Colonic mucosa (tissue), 4 donors: ENCODE data around the gene NUP214. TPM values are rescaled to one million over a fixed set of nuclear protein-coding genes. Genes with fewer than 3 reads are reported as not detected.

Experiments
- DNase-seq: peaks from one replicate; pipeline ENCODE4 v3.0.0-alpha.2; 2020
- H3K27ac ChIP-seq: fragments of 200-600 bp; one replicate; pipeline ENCODE4 v1.8.0; 2021
- H3K27me3 ChIP-seq: fragments of 200-600 bp; one replicate; pipeline ENCODE4 v1.8.0; 2021
- H3K36me3 ChIP-seq: fragments of 200-600 bp; one replicate; pipeline ENCODE4 v1.8.0; 2021
- H3K4me1 ChIP-seq: fragments of 200-600 bp; one replicate; pipeline ENCODE4 v1.8.0; 2021; ENCODE audit warnings: mild to moderate bottlenecking
- H3K4me3 ChIP-seq: fragments of 200-600 bp; one replicate; pipeline ENCODE4 v1.8.0; 2021
- H3K9ac ChIP-seq, 2 donors: one replicate each; pipeline ENCODE4 v1.7.0; 2013; ENCODE audit warnings: control low read depth in 2 of 2, low read depth in 2 of 2, low read length in 2 of 2
- H3K9me3 ChIP-seq: fragments of 200-600 bp; one replicate; pipeline ENCODE4 v1.8.0; 2021
- CTCF ChIP-seq: fragments of 200-600 bp; IDR thresholded peaks from one replicate; pipeline ENCODE4 v1.8.0; 2022; ENCODE audit warnings: antibody characterized with exemption, mild to moderate bottlenecking
- intact Hi-C: fragments of 100-400 bp; cut with DNase I; formaldehyde crosslinking; loops from one replicate; pipeline ENCODE4 v1.14.1; 2022
- total RNA-seq, 2 donors: library from RNA; stranded (reverse); fragmentation: NEBNext Ultra II Directional in 1 of 2; extraction: Animal tissue kit (Norgen Biotek cat#: 25700) in 1 of 2; gene quantifications; one replicate each; pipeline ENCODE4 v1.2.1, GENCODE V29; 2021
- donor health status: healthy.
- donor health status: DM: no; HTN: no; CAD: no.
- donor health status: DM: no; HTN: no; CAD: no.

Gene NUP214
- total RNA-seq, 2 donors from 2014 or later, result 32.2 to 43.8 TPM

- TF ChIP-seq CTCF, result no peak
- H3K27ac ChIP-seq, result no peak overlapping the region
- intact Hi-C loops, result no loop called here
- H3K4me3 ChIP-seq, result no peak overlapping the region
- H3K9ac ChIP-seq, result no peak overlapping the region
- DNase-seq, result no peak
- H3K36me3 ChIP-seq, result no peaks in the 10 kb centered on the region
- H3K27me3 ChIP-seq, result peaks cover 19% of the 10 kb centered on the region
- no peaks in the 10 kb centered on the region for H3K9me3 ChIP-seq
- no peaks in the 10 kb centered on the region for H3K4me1 ChIP-seq
Observed at GRCh38 chr9:131282688-131283422, 157.5 kb downstream of the NUP214 start.

Other genes with a start within 250 kb of the NUP214 start
- under 1 TPM in 1 of 2 donors, not detected in 1; 0.77 TPM for gene QRFP, start 228.8 kb upstream of the NUP214 start, total RNA-seq
- 10 to 100 TPM in 1 of 2 donors, 1 to 10 TPM in 1; 9.0 to 32.9 TPM for gene FIBCD1, start 186.3 kb upstream of the NUP214 start, total RNA-seq
- gene LAMC3, start 116.4 kb upstream of the NUP214 start, total RNA-seq, result 1 to 10 TPM in 1 of 2 donors, under 1 TPM in 1; 0.67 to 1.9 TPM
- 1 to 10 TPM; 3.6 to 4.0 TPM for gene AIF1L, start 29.1 kb upstream of the NUP214 start, total RNA-seq
- gene FAM78A, start 150.9 kb downstream of the NUP214 start, total RNA-seq, result 1 to 10 TPM; 1.5 to 2.0 TPM
- gene PLPP7, start 164.1 kb downstream of the NUP214 start, total RNA-seq, result 1 to 10 TPM in 1 of 2 donors, under 1 TPM in 1; 0.40 to 1.1 TPM